Gastrocnemius medialis (tissue), 4 donors: ENCODE measurements around the gene HNRNPU. TPM values are rescaled to one million over a fixed set of nuclear protein-coding genes. Genes with fewer than 3 reads are reported as not detected.

Source experiments
- ATAC-seq, 2 donors: fragments of 150-250 bp; one replicate each; pipeline ENCODE4 v1.9.1; 2016
- DNase-seq, 2 donors: peaks; one replicate each; pipeline ENCODE4 v3.0.0-alpha.2; 2019
- H3K27ac ChIP-seq, 4 donors: fragments of 200-600 bp; sonication (generic); 1 replicate in 1 of 4; 2 replicates in 3 of 4; pipeline ENCODE4 v1.5.1; 2016 to 2018; ENCODE audit warnings: mild to moderate bottlenecking in 2 of 4, moderate library complexity in 1 of 4
- H3K27me3 ChIP-seq, 3 donors: fragments of 200-600 bp; sonication (generic) in 2 of 3; 1 replicate in 1 of 3; 2 replicates in 2 of 3; pipeline versions ENCODE4 v1.5.1 to v1.6.0; 2016 to 2019; ENCODE audit warnings: mild to moderate bottlenecking in 1 of 3, moderate library complexity in 1 of 3
- H3K36me3 ChIP-seq, 2 donors: fragments of 200-600 bp; sonication (generic) in 1 of 2; one replicate each; pipeline ENCODE4 v1.5.1; 2017 to 2018
- H3K4me1 ChIP-seq, 2 donors: fragments of 200-600 bp; sonication (generic) in 1 of 2; one replicate each; pipeline ENCODE4 v1.5.1; 2016 to 2017; ENCODE audit warnings: mild to moderate bottlenecking in 2 of 2
- H3K4me3 ChIP-seq, 4 donors: fragments of 200-600 bp; sonication (generic) in 3 of 4; 1 replicate in 1 of 4; 2 replicates in 3 of 4; pipeline ENCODE4 v1.5.1; 2016 to 2019; ENCODE audit warnings: mild to moderate bottlenecking in 2 of 4
- H3K9me3 ChIP-seq, 3 donors: fragments of 200-600 bp; sonication (generic) in 2 of 3; 1 replicate in 1 of 3; 2 replicates in 2 of 3; pipeline ENCODE4 v1.5.1; 2016 to 2019
- CTCF ChIP-seq, 5 experiments: fragments of 450-650 bp in 3 of 5; fragments of 200-600 bp in 2 of 5; sonication (generic) in 2 of 5; IDR thresholded peaks in 4 of 5; conservative IDR thresholded peaks in 1 of 5; 1 replicate in 4 of 5; 2 replicates in 1 of 5; pipeline ENCODE4 v1.5.1; 2016 to 2019; ENCODE audit warnings: antibody characterized with exemption in 5 of 5, mild to moderate bottlenecking in 3 of 5, moderate library complexity in 3 of 5
- POLR2A ChIP-seq, 2 donors: fragments of 450-650 bp; IDR thresholded peaks; one replicate each; pipeline ENCODE4 v1.6.1; 2017; ENCODE audit warnings: antibody characterized with exemption in 2 of 2, mild to moderate bottlenecking in 2 of 2, moderate library complexity in 2 of 2
- in situ Hi-C, 4 donors: fragments of 200-750 bp; cut with MboI; loops; one replicate each; pipeline versions ENCODE4 v1.15.0 to v1.8.0; 2017; ENCODE audit warnings: low sequenced_read_pairs in 4 of 4
- intact Hi-C: fragments of 100-400 bp; cut with DNase I; formaldehyde crosslinking; loops from one replicate; pipeline ENCODE4 v1.15.1; 2023; ENCODE audit warnings: low total_unique reads
- total RNA-seq, 4 donors: library from RNA; depleted of rRNA; stranded (reverse); fragments of >200 nt; gene quantifications; one replicate each; pipeline versions ENCODE4 v1.1.0 to v1.2.3, GENCODE V29; 2016

HNRNPU gene
- total RNA-seq, 4 donors from 2014 or later, result 167 to 243 (median 207) TPM

- TF ChIP-seq CTCF (IDR thresholded peaks at IDR 0.05 in 4 of 5, conservative IDR thresholded peaks at IDR 0.05 in 1 of 5) (no peak), POLR2A (IDR thresholded peaks at IDR 0.05) (no peak)
- ATAC-seq (no peak), DNase-seq (no peak)
- Histone ChIP-seq H3K4me3 (no peak overlapping the region), H3K4me1 (no peaks in the 10 kb centered on the region), H3K27me3 (no peaks in the 10 kb centered on the region), H3K9me3 (no peaks in the 10 kb centered on the region), H3K36me3 (no peaks in the 10 kb centered on the region), H3K27ac (no peak overlapping the region)
- intact Hi-C loops (no loop called here), in situ Hi-C loops (loop anchor here in 1 of 4 donors (10.0 to 25.0 kb wide), 2 partner anchors 54 to 159 kb away; no protein-coding TSS in a partner anchor)
Measured at GRCh38 chr1:244878681-244879080, 14.3 kb upstream of the HNRNPU start.

DNA sequence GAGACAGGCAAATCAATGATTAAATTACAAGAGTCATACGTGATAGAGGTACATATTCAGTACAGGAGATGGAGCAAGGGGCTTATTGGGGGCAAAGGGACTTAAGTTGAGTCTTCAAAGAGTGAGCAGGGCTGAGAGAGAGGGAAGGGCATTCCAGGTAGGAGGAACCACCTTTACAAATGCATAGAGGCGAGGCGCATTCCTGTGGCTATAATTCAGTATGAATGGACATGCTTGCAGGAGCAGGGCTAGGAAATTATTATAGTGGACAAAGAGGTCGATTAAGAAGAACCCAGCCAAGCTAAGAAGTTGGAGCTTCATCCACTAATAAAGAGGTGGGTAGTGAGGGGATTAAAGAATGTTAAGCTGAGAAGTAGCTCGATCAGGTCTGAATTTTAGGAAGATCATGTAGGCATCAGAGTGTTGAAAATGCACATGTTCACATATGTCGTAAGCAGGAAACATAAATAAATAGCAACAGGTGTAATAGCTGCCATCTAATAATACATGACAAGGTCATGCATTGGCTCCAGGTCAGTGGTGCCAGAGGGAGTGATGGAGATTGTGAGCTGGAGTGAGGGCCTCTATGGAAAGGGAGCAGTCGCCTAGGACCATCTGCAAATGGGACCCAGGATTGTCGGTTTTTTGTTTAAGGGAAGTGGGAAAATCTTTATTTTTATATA lies 12.0 kb upstream of the HNRNPU start:
- in situ Hi-C loops (loop anchor here in 1 of 4 donors (10.0 to 25.0 kb wide), 2 partner anchors 52 to 161 kb away; no protein-coding TSS in a partner anchor), intact Hi-C loops (no loop called here)
- TF ChIP-seq POLR2A (IDR thresholded peaks at IDR 0.05) (no peak), CTCF (IDR thresholded peaks at IDR 0.05 in 4 of 5, conservative IDR thresholded peaks at IDR 0.05 in 1 of 5) (no peak)

GRCh38 chr1:244874974-244875579 lies 10.7 kb upstream of the HNRNPU start:
- H3K4me1 ChIP-seq, result no peaks in the 10 kb centered on the region
- H3K27ac ChIP-seq, result no peak overlapping the region
- in situ Hi-C loops, result loop anchor here in 3 of 4 donors (10.0 to 25.0 kb wide), 4 partner anchors 50 to 1613 kb away; partner anchors contain the start of genes CEP170 (in 1 of the 3) and SDCCAG8 (in 1 of the 3)

More for the DNA sequence above, 12.0 kb upstream of the HNRNPU start:
- Histone ChIP-seq H3K36me3 (no peaks in the 10 kb centered on the region), H3K9me3 (no peaks in the 10 kb centered on the region), H3K27ac (no peak overlapping the region), H3K4me3 (no peak overlapping the region), H3K27me3 (no peaks in the 10 kb centered on the region), H3K4me1 (no peaks in the 10 kb centered on the region)
- DNase-seq (no peak), ATAC-seq (no peak)

DNA sequence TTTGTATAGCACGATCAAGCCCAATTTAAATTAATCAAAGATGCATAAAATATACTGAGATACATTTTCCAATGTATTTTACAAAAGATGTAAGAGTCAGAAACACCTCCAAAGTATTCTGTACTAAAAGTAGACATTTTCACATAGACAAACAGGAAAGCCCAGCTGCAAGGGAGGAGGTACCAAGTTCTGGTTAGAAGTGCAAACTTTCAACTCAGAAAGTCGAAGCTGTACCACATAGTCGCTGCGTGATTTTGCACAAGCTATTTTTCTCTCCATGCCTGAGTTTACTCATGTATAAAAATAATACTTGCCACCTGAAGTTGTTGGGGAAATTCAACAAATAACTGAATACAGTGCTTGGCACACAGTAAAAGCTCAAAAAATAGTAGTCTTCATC lies 5.6 kb upstream of the HNRNPU start:
- H3K9me3 ChIP-seq, result no peaks in the 10 kb centered on the region
- intact Hi-C loops (loop anchor here (10.0 kb wide), 1 partner anchor 1615 kb away; the partner anchor contains the start of genes CEP170 and SDCCAG8), in situ Hi-C loops (loop anchor here (10.0 to 25.0 kb wide), 5 partner anchors 45 to 1608 kb away; partner anchors contain the start of genes CEP170 (in 1 of the 4) and SDCCAG8 (in 1 of the 4))
- DNase-seq (no peak), ATAC-seq (no peak)
- TF ChIP-seq POLR2A (IDR thresholded peaks at IDR 0.05) (no peak), CTCF (IDR thresholded peaks at IDR 0.05 in 4 of 5, conservative IDR thresholded peaks at IDR 0.05 in 1 of 5) (no peak)
- H3K27me3 ChIP-seq, result no peaks in the 10 kb centered on the region
- H3K4me1 ChIP-seq, result peaks cover 15 to 18% of the 10 kb centered on the region in 2 donors
- H3K36me3 ChIP-seq, result no peaks in the 10 kb centered on the region
- no peak overlapping the region for H3K4me3 ChIP-seq
- no peak overlapping the region for H3K27ac ChIP-seq

More at GRCh38 chr1:244874974-244875579, 10.7 kb upstream of the HNRNPU start:
- H3K27me3 ChIP-seq, result no peaks in the 10 kb centered on the region
- no peaks in the 10 kb centered on the region for H3K9me3 ChIP-seq
- H3K4me3 ChIP-seq, result no peak overlapping the region
- DNase-seq (no peak), ATAC-seq (no peak)
- no peaks in the 10 kb centered on the region for H3K36me3 ChIP-seq
- no peak for TF ChIP-seq POLR2A (IDR thresholded peaks at IDR 0.05)
- no peak for TF ChIP-seq CTCF (IDR thresholded peaks at IDR 0.05 in 4 of 5, conservative IDR thresholded peaks at IDR 0.05 in 1 of 5)
- intact Hi-C loops, result no loop called here
